ENCODE measurements around the gene BMP5. TPM values are rescaled to one million over a fixed set of nuclear protein-coding genes. Genes with fewer than 3 reads are reported as not detected.

Gene BMP5
- total RNA-seq, 4 donors from 2014 or later = 1.8 to 3.9 (median 1.9) TPM

- Histone ChIP-seq H3K4me3 (no peak overlapping the region), H3K27ac (no peak overlapping the region), H3K36me3 (no peaks in the 10 kb centered on the region), H3K9me3 (no peaks in the 10 kb centered on the region), H3K27me3 (no peaks in the 10 kb centered on the region), H3K4me1 (no peaks in the 10 kb centered on the region)
- TF ChIP-seq CTCF (IDR thresholded peaks at IDR 0.05 in 4 of 5, conservative IDR thresholded peaks at IDR 0.05 in 1 of 5) (no peak), POLR2A (IDR thresholded peaks at IDR 0.05) (no peak)
- in situ Hi-C loops (cut with MboI; ENCODE audit: low sequenced_read_pairs in 4 of 4) = no loop called here
- DNase-seq = no peak
- intact Hi-C loops (cut with DNase I; ENCODE audit: low total_unique reads) = no loop called here
- no peak for ATAC-seq
These were observed 64.3 kb downstream of the BMP5 start for GRCh38 chr6:55811074-55811473.

- TF ChIP-seq CTCF (IDR thresholded peaks at IDR 0.05 in 4 of 5, conservative IDR thresholded peaks at IDR 0.05 in 1 of 5) (no peak), POLR2A (IDR thresholded peaks at IDR 0.05) (no peak)
- no peak for ATAC-seq
- intact Hi-C loops (cut with DNase I; ENCODE audit: low total_unique reads) (no loop called here), in situ Hi-C loops (cut with MboI; ENCODE audit: low sequenced_read_pairs in 4 of 4) (no loop called here)
- DNase-seq = no peak
- no peak overlapping the region for H3K4me3 ChIP-seq
- no peaks in the 10 kb centered on the region for H3K9me3 ChIP-seq
- H3K27ac ChIP-seq = no peak overlapping the region
- H3K36me3 ChIP-seq = no peaks in the 10 kb centered on the region
- H3K4me1 ChIP-seq = no peaks in the 10 kb centered on the region
- no peaks in the 10 kb centered on the region for H3K27me3 ChIP-seq
These were observed 73.1 kb downstream of the BMP5 start for GRCh38 chr6:55802259-55802658.

GRCh38 chr6:55798571-55798970 lies 76.8 kb downstream of the BMP5 start:
- Histone ChIP-seq H3K4me1 (no peaks in the 10 kb centered on the region), H3K27ac (no peak overlapping the region), H3K36me3 (no peaks in the 10 kb centered on the region), H3K9me3 (no peaks in the 10 kb centered on the region), H3K27me3 (no peaks in the 10 kb centered on the region), H3K4me3 (no peak overlapping the region)
- in situ Hi-C loops (cut with MboI; ENCODE audit: low sequenced_read_pairs in 4 of 4) (no loop called here), intact Hi-C loops (cut with DNase I; ENCODE audit: low total_unique reads) (no loop called here)
- no peak for TF ChIP-seq POLR2A (IDR thresholded peaks at IDR 0.05)
- no peak for TF ChIP-seq CTCF (IDR thresholded peaks at IDR 0.05 in 4 of 5, conservative IDR thresholded peaks at IDR 0.05 in 1 of 5)
- no peak for DNase-seq
- ATAC-seq = no peak

- H3K4me1 ChIP-seq = no peaks in the 10 kb centered on the region
- H3K4me3 ChIP-seq = no peak overlapping the region
- no peaks in the 10 kb centered on the region for H3K36me3 ChIP-seq
- no peak for DNase-seq
- H3K9me3 ChIP-seq = no peaks in the 10 kb centered on the region
- no peak for TF ChIP-seq CTCF (IDR thresholded peaks at IDR 0.05 in 4 of 5, conservative IDR thresholded peaks at IDR 0.05 in 1 of 5)
- TF ChIP-seq POLR2A (IDR thresholded peaks at IDR 0.05) = no peak
- H3K27ac ChIP-seq = no peak overlapping the region
- intact Hi-C loops (cut with DNase I; ENCODE audit: low total_unique reads) (no loop called here), in situ Hi-C loops (cut with MboI; ENCODE audit: low sequenced_read_pairs in 4 of 4) (no loop called here)
- no peaks in the 10 kb centered on the region for H3K27me3 ChIP-seq
- no peak for ATAC-seq
These were observed 81.1 kb downstream of the BMP5 start for GRCh38 chr6:55794136-55794812.

- DNase-seq (no peak), ATAC-seq (no peak)
- in situ Hi-C loops (cut with MboI; ENCODE audit: low sequenced_read_pairs in 4 of 4) (no loop called here), intact Hi-C loops (cut with DNase I; ENCODE audit: low total_unique reads) (no loop called here)
- Histone ChIP-seq H3K36me3 (no peaks in the 10 kb centered on the region), H3K27me3 (no peaks in the 10 kb centered on the region), H3K27ac (no peak overlapping the region), H3K4me1 (no peaks in the 10 kb centered on the region), H3K4me3 (no peak overlapping the region), H3K9me3 (no peaks in the 10 kb centered on the region)
- TF ChIP-seq POLR2A (IDR thresholded peaks at IDR 0.05) = no peak
- TF ChIP-seq CTCF (IDR thresholded peaks at IDR 0.05 in 4 of 5, conservative IDR thresholded peaks at IDR 0.05 in 1 of 5) = no peak
These were observed 90.1 kb downstream of the BMP5 start for GRCh38 chr6:55785273-55785672.
